GM12864 (cell line): ENCODE measurements around the gene MYOC.
"Not testable (repeated sequence)": the region's sequence is repeated elsewhere in the genome, so short reads cannot be mapped to it uniquely, and the experiment has no call there.

Experiments used
- DNase-seq: peaks from one replicate; pipeline ENCODE4 v3.0.0-alpha.2; 2011; ENCODE audit warnings: low read depth
- H3K4me3 ChIP-seq: 2 replicates; pipeline ENCODE4 v1.5.1; 2011; ENCODE audit warnings: mild to moderate bottlenecking, low read depth, low read length, control low read depth
- CTCF ChIP-seq: IDR thresholded peaks from 2 replicates; pipeline ENCODE4 v1.5.1; 2011; ENCODE audit warnings: low read depth, mild to moderate bottlenecking, moderate library complexity, low read length, control low read depth, inconsistent platforms; ENCODE audit errors: missing control alignments

The MYOC gene

GRCh38 chr1:171652234-171652822 is at the start of gene MYOC:
MYOC (minus strand) TSS chr1:171652688; CDS start chr1:171652611, 77 bp downstream.
- TF ChIP-seq CTCF: no peak
- no peak within 1 kb of the TSS for H3K4me3 ChIP-seq
- no peak for DNase-seq

GRCh38 chr1:171699531-171699930 is 47.0 kb upstream of the MYOC start:
- no peak overlapping the region for H3K4me3 ChIP-seq
- TF ChIP-seq CTCF: no peak
- DNase-seq: no peak

GRCh38 chr1:171695772-171696171 is 43.3 kb upstream of the MYOC start:
- not testable (repeated sequence) for H3K4me3 ChIP-seq, DNase-seq

- not testable (repeated sequence) for H3K4me3 ChIP-seq, DNase-seq
Measured at GRCh38 chr1:171693541-171693940, 41.1 kb upstream of the MYOC start.

- DNase-seq: no peak
- TF ChIP-seq CTCF: no peak
- H3K4me3 ChIP-seq: no peak overlapping the region
Measured at GRCh38 chr1:171683870-171684269, 31.4 kb upstream of the MYOC start.

- no peak overlapping the region for H3K4me3 ChIP-seq
- TF ChIP-seq CTCF: no peak
- DNase-seq: no peak
Measured at GRCh38 chr1:171680339-171680738, 27.9 kb upstream of the MYOC start.

- no peak for DNase-seq
- no peak overlapping the region for H3K4me3 ChIP-seq
- no peak for TF ChIP-seq CTCF
Measured at GRCh38 chr1:171676823-171677222, 24.3 kb upstream of the MYOC start.

GRCh38 chr1:171674431-171675405 is 22.2 kb upstream of the MYOC start:
- no peak for DNase-seq
- no peak for TF ChIP-seq CTCF
- H3K4me3 ChIP-seq: no peak overlapping the region
